ENCODE data around the gene SLC22A5. TPM values are rescaled to one million over a fixed set of nuclear protein-coding genes. Genes with fewer than 3 reads are reported as not detected.

Gene SLC22A5
- total and polyA plus RNA-seq, 2 of the 8 experiments (the other 6 are each of a cell fraction or from before 2014, with no cell fraction given) = 4.0 to 9.0 TPM

GRCh38 chr5:132434416-132435286 lies 65.1 kb downstream of the SLC22A5 start:
- no peak overlapping the region for H2AK5ac ChIP-seq (ENCODE audit: low read depth, low read length)
- no peak for FAIRE-seq
- TF ChIP-seq SAP30 (IDR thresholded peaks at IDR 0.05; ENCODE audit: insufficient read depth, insufficient replicate concordance, low read length) (no peak), KDM1A (IDR thresholded peaks at IDR 0.05; ENCODE audit: borderline replicate concordance, low read length) (no peak), POU5F1 (IDR thresholded peaks at IDR 0.05; ENCODE audit: low read depth, low read length) (no peak), EZH2 (IDR thresholded peaks at IDR 0.05; ENCODE audit: low read depth, low read length, severe bottlenecking) (no peak)
- TF ChIP-seq, protein P1, sequence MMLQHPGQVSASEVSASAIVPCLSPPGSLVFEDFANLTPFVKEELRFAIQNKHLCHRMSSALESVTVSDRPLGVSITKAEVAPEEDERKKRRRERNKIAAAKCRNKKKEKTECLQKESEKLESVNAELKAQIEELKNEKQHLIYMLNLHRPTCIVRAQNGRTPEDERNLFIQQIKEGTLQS (IDR thresholded peaks at IDR 0.05; ENCODE audit: insufficient read depth, low read depth, low read length) = no peak

More at GRCh38 chr5:132434416-132435286, 65.1 kb downstream of the SLC22A5 start:
- Histone ChIP-seq H3K23ac (ENCODE audit: insufficient read length) (no peak overlapping the region), H3K18ac (ENCODE audit: extremely low read depth, low read length) (no peak overlapping the region), H3K14ac (ENCODE audit: insufficient read length) (no peak overlapping the region), H3K4me1 (replicated peaks in 1 of 4; ENCODE audit: control insufficient read depth in 3 of 4, insufficient read depth in 4 of 4, low read length in 3 of 4) (peaks cover 0 to 7% (median 4%) of the 10 kb centered on the region in 4 experiments; a peak in 3 of 7 replicates), H4K5ac (ENCODE audit: insufficient read length, low read depth, low read length) (no peak overlapping the region), H2BK120ac (replicated peaks; ENCODE audit: low read depth, low read length) (no peak overlapping the region), H4K20me1 (replicated peaks in 1 of 2; ENCODE audit: control insufficient read depth in 1 of 2, insufficient read depth in 2 of 2, low read length in 2 of 2) (no peaks in the 10 kb centered on the region), H3K27me3 (replicated peaks in 1 of 4; ENCODE audit: control insufficient read depth in 3 of 4, extremely low read depth in 1 of 4, insufficient read depth in 3 of 4, low read length in 3 of 4) (no peaks in the 10 kb centered on the region; a peak in 1 of 7 replicates), H3K4me3 (ENCODE audit: extremely low read depth in 1 of 4, insufficient read depth in 2 of 4, low read depth in 3 of 4, low read length in 4 of 4) (no peak overlapping the region), H3K56ac (replicated peaks; ENCODE audit: insufficient read length, low read depth, low read length) (no peak overlapping the region), H3K27ac (ENCODE audit: low read depth, low read length) (no peak overlapping the region), H3K79me2 (ENCODE audit: control insufficient read depth in 1 of 2, insufficient read depth in 2 of 2, low read length in 2 of 2) (no peaks in the 10 kb centered on the region), H3K4me2 (ENCODE audit: insufficient read depth in 1 of 2, low read depth in 2 of 2, low read length in 2 of 2) (no peak overlapping the region), H2BK15ac (ENCODE audit: low read length) (peak overlapping the region; percentile 49; the same call in 1 of the 2 replicates), H4K91ac (replicated peaks; ENCODE audit: insufficient read length, low read length) (no peak overlapping the region), H3K79me1 (ENCODE audit: low read depth, low read length) (no peaks in the 10 kb centered on the region), H2BK5ac (ENCODE audit: low read depth, low read length) (no peak overlapping the region), H2BK12ac (ENCODE audit: low read depth, low read length) (peak overlapping the region; percentile 31; the same call in 1 of the 2 replicates), H3K36me3 (ENCODE audit: control insufficient read depth in 2 of 4, insufficient read depth in 4 of 4, low read length in 3 of 4) (no peaks in the 10 kb centered on the region), H3K23me2 (ENCODE audit: low read depth, low read length) (no peaks in the 10 kb centered on the region), H3K4ac (replicated peaks; ENCODE audit: insufficient read length, low read depth, low read length) (no peak overlapping the region), H3K9me3 (ENCODE audit: insufficient read depth in 2 of 2, low read depth in 1 of 2, low read length in 1 of 2) (no peaks in the 10 kb centered on the region), H3K9ac (replicated peaks in 1 of 4; ENCODE audit: extremely low read depth in 1 of 4, low read depth in 3 of 4, low read length in 3 of 4) (no peak overlapping the region), H2BK20ac (ENCODE audit: low read length) (no peak overlapping the region), H4K8ac (ENCODE audit: extremely low read depth, insufficient read depth, low read length) (no peak overlapping the region), H2AFZ (ENCODE audit: low read length) (no peak overlapping the region)
- POLR2A ChIA-PET (ENCODE audit: partially characterized antibody) = interaction anchor here (1.0 to 3.8 kb wide), 2 partner anchors 9 to 56 kb away, joined by 3 to 11 read pairs; partner anchors contain the start of gene IRF1
- WGBS, 2 experiments (ENCODE audit: extremely low coverage in 1 of 2, insufficient coverage in 1 of 2, insufficient read length in 1 of 2, insufficient replicate concordance in 2 of 2, low coverage in 1 of 2, low lambda C conversion rate in 2 of 2, missing lambda C conversion rate in 1 of 2) = 86% methylated on average over 12 of the region's 12 CpGs; no CpG with 5 or more reads in 1 of the 2 experiments
- DNase-seq (ENCODE audit: low read depth in 1 of 2, low spot score in 2 of 2) = no peak
- CTCF ChIA-PET (ENCODE audit: partially characterized antibody) = interaction anchor here (0.6 to 1.5 kb wide), 8 partner anchors 10 to 1262 kb away, joined by 3 to 4 read pairs (median 4); partner anchors contain the start of gene IRF1

All from H1 (cell line).